Measurements from ENCODE around the gene C1orf226.

Gene C1orf226

GRCh38 chr1:162385280-162385623, 3.7 kb downstream of the C1orf226 start:
- DNase-seq (ENCODE audit: low read depth), result no peak

DNA sequence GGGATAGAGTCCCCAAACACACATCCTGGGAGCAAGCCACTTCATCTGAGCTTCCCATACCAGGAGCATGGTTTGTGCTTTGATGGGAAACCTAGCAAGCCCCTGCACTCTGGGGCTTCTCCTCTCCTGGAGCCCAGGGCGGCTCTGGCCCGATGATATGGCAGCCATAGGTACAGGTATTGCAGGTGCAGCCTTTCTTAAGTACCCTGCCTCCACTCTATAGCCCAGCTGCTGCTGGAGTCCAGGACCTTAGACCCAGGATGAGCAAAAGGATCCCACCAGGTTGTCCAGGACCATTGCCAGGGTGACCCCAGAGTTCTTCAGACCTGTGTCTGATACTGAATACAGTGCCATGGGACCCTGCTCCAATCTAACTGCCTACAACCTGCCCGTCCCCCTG, 4.2 kb downstream of the C1orf226 start:
- no peak for DNase-seq (ENCODE audit: low read depth)

GRCh38 chr1:162386292-162387225, 5.0 kb downstream of the C1orf226 start:
- no peak for DNase-seq (ENCODE audit: low read depth)

GRCh38 chr1:162387226-162388082, 5.9 kb downstream of the C1orf226 start:
- no peak for DNase-seq (ENCODE audit: low read depth)

GRCh38 chr1:162388083-162388594, 6.6 kb downstream of the C1orf226 start:
- no peak for DNase-seq (ENCODE audit: low read depth)

DNA sequence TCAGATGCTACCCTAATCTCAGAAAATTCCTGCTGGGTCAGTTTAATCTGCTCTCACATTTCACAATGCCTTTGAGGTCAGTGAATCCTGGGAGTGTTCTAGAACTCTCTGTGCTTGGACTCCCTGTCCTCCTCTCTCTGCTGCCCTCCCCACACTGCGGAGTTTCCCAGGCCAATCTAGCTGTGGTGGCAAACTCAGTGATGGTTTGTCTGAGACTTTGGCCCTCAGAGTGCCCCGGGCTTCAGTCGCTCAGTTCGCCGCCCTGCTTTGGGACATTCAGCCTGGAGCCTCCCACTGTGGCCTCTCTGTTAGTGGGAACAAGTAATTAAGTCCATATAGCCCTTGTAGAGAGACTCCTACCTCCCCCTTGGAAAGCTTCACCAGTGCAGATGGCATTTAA, 7.1 kb downstream of the C1orf226 start:
- no peak for DNase-seq (ENCODE audit: low read depth)

GRCh38 chr1:162389021-162389818, 7.7 kb downstream of the C1orf226 start:
- no peak for DNase-seq (ENCODE audit: low read depth)

GRCh38 chr1:162389971-162390370, 8.4 kb downstream of the C1orf226 start:
- DNase-seq (ENCODE audit: low read depth), result no peak

DNA sequence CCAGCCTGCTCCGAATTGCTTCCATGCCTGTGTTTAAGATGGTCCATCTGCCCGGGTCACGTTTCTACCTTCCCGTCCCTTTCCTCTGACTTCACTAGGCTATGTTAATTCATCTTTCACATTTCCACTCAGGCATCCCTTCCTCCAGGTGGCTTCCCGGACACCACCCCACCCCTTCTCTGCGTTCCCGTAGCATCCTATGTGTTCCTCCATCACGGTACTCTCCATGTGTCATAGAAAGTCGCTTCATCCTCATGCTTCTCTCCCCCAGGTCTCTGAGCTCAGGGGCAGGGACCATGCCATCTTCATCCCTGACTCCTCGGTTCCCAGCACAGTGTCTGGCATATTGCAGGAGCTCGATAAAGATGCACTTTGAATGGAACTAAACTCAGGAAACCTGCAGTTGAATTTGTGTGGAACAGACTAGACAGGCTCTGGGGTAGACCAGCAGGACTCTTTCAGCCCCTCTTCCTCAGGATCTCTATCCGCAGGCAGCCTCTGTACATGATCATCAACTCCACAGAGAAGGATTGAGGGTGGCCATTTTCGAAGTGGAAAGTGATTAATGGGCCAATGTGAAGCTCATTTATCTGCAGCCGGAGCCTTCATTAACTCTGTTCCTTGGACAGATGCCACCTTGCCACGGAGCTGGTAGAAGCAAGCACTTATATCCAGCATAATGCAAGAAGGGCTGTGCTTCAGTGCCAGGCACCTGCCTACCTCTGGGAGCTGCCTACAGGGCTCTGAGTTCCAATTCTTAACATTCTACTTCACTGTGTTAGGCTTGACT, 9.1 kb downstream of the C1orf226 start:
- DNase-seq (ENCODE audit: low read depth), result no peak

DNA sequence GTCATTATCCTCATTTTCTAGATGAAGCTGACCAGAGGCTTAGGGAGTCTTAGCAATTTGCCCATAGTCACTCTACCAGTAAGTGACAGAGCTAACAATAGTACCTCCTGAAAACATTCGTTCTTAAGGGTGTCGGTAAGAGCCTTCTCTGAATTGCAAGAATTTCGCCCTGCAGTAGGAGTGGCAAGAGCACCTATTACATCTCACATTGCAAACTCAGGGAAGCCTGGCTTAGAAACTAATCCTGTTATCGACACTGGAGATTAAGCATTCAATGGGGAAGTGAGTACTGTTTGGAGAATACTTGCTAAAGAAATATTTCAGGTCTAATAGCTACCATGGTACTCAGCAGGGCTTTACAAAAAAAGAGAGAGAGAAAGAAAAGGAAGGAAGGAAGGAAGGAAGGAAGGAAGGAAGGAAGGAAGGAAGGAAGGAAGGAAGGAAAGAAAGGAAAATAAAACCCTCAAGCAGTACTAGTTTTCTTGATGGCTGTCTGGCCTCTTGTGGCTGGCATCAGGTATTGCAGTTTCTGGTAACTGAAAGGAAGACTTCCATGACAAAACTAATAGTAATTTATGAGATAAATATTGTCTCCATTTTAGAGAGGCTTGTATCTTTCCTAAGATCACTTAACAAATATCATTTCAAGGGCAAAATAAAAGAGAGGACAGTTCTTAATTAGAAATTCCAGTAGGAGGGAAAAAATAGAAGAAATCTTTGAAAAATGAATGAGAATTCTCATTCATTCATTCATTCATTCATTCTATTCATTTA, 10.4 kb downstream of the C1orf226 start:
- no peak for DNase-seq (ENCODE audit: low read depth)

- no peak for DNase-seq (ENCODE audit: low read depth)
These were observed 14.8 kb downstream of the C1orf226 start for GRCh38 chr1:162396201-162396906.

DNA sequence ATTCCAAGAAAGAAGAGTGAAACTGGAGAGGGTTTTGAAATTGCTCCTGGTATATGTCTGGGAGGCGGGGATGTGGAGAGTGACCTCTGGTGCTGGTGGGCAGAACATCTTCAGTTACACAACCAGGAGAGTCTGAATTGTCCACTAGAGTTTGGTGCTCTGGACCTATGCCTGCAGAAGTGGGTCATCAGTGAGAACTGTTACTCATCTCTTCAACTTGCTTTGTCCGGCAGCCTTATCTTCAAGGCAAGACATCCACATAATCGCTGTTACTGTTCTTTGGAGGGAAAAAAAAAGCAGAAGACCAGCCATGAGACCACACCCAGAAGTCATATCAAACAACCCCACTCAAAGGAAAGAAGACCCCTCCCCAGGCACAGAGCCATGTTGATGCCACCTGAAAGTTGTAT, 15.5 kb downstream of the C1orf226 start:
- DNase-seq (ENCODE audit: low read depth), result no peak

DNA sequence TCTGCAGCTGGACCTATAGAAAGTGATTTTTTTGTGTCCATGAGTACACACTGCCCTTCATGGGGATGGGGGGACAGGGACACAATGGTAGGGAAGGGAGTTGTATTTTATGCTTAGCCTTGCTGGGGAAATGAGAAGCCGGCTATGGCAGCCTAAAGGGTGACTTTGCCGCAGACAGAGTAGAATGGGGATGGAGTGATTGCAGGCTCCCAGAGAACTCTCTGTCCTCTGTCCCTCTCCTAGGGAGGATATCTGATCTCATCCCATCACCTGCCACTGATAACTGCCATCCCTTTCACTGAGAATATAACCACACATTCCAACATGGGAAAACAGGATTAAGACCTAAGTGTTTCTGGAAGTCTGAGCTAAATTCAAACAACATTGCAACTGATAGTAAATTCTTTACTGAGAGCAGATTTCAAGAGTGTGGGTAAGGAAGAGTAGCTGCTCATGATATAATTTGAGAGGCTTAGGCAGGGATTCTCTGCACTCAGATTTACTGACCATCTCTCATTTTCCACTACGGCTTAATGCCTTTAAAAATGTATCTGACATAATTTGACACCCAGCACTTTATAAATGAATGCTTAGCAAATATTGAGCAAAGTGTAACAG, 16.5 kb downstream of the C1orf226 start:
- DNase-seq (ENCODE audit: low read depth), result no peak

DNA sequence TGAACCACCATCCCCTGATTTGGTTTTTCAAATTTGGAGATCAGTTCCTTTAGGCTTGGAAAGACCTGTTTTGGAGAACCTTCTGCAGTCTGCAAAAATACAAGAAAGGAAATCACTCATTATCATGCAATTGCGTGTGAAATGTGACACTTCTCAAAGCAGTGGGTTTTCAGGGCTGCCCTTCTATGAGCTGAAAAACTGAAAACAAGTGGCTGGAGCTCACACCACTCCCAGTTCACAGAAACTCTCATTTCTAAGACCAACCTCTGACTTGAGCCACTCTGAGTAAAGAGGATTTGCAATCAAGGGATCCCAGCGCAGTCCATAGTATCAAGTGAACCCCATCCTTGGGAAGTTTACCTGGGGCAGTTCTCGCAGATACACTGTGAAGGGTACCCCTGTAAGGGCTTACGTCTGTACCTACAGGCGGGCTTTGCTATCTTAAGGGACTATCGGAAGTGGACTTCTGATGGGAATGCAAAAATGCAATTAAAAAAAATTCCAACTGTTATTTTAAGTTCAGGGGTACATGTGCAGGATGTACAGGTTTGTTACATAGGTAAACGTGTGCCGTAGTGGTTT, 17.6 kb downstream of the C1orf226 start:
- DNase-seq (ENCODE audit: low read depth), result no peak

DNA sequence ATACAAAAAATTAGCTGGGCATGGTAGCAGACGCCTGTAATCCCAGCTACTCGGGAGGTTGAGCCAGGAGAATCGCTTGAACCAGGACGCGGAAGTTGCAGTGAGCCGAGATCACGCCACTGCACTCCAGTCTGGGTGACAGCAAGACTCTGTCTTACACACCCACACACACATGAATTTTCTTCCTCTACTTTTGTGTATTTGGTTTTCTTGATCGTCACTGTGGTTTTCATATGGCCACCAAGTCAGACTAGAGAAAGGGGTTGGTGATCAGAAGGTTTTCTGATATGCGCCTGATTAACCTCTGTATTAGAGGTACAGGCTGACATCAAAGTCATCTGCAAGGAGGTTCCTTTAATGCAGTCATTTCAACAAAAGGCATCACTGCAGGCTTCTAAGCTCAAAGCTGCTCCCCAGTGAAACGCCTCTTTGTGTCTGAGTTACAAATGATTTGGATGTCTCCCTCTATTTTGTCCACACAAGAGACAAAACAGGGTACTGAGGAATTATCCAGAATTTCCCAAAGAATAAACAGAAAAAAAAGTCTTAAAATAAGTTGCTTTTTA, 19.3 kb downstream of the C1orf226 start:
- DNase-seq (ENCODE audit: low read depth), result no peak

DNA sequence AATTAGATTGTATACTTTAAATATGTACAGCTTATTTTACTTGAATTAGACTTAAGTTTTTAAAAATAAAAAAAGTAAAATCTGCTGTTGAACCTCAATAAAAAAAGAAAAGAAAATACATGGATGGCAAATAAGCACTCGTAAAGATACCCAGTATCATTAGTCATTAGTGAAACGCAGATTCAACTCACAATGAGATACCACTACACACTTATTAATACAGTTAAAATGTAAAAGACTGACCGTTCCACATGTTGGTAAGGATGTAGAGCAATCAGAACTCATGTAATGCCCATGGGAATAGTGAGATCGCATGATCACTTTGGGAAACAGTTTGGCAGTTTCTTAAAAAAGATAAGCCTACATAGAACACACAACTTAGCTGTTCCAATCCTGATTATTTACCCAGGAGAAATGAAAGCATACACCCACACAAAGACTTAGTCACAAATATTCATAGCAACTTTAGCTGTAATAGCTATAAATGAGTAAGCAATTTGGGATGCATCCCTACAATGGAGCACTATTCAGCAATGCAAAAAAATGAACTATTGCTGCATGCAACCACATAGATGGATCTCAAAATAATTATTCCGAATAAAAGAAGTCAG, 23.1 kb downstream of the C1orf226 start:
- DNase-seq (ENCODE audit: low read depth), result no peak

DNA sequence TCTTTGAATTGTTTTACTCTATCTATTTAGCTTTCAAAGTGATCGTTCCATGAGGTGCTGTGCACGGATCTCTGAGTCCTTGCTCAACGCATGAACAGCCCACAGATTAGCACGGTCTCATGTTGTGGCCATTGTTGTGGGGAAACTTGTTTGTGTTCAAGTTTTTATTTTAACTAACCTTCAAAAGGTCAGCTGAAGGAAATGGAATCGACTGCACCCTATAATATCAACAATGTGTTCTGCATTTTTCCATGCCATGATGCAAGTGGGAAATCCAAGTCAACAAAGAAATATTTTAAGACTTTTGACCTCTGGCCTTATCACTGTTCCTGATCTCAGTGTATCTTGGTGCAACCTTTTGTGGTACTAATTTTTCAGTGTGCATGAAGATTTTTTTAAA, 24.3 kb downstream of the C1orf226 start:
- DNase-seq (ENCODE audit: low read depth), result no peak

- DNase-seq (ENCODE audit: low read depth), result no peak
These were observed 25.3 kb downstream of the C1orf226 start for GRCh38 chr1:162406811-162407210.

All from stimulated activated CD8-positive, alpha-beta memory T cell treated with anti-CD3 and anti-CD28 coated beads, Interleukin-12 subunit alpha, Interleukin-12 subunit beta, amount 100 ng/mL, for 4 hours (primary cell).